CD4-positive, alpha-beta T cell treated with Interleukin-17A for 1 hour (primary cell): ENCODE measurements around the gene ERF.
A peak's percentile ranks its signal among the peaks of the same experiment; 100 is the strongest.

Source experiments
- DNase-seq: peaks from one replicate; pipeline ENCODE4 v3.0.0-alpha.2; 2020

The ERF gene

DNA sequence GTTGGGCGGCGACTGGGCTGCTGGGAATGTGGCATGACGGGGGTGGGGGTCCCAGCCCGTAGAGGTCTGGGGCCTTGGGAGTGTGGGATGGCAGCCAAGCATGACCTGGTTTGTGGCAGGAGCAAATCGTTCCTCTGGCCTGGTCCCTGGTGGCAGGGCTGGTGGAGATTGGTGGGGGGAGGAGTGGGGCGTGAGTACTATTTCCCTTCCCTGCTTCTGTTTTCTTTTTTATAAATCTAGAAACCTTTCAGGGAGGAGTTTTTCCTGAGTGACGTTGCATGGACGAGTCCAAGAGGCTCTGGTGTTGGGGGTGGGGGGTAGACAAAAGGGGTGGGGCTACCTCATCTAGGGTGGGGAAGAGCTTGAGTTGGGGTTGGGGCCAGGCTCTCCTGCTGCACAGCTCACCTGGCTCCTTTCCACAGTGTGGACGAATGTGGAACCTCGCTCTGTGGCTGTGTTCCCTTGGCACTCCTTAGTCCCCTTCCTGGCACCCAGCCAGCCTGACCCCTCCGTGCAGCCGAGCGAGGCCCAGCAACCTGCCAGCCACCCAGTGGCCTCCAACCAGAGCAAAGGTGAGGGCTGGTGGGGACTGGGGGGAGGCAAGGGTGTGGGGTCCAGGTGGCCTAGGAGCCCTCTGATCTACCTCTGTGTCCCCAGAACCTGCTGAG lies 31.6 kb upstream of the ERF start:
- DNase-seq, result no peak

GRCh38 chr19:42285988-42286348 lies 31.0 kb upstream of the ERF start:
- DNase-seq, result no peak

GRCh38 chr19:42285541-42285941 lies 30.6 kb upstream of the ERF start:
- no peak for DNase-seq

GRCh38 chr19:42284591-42285341 lies 29.8 kb upstream of the ERF start:
- DNase-seq, result no peak

DNA sequence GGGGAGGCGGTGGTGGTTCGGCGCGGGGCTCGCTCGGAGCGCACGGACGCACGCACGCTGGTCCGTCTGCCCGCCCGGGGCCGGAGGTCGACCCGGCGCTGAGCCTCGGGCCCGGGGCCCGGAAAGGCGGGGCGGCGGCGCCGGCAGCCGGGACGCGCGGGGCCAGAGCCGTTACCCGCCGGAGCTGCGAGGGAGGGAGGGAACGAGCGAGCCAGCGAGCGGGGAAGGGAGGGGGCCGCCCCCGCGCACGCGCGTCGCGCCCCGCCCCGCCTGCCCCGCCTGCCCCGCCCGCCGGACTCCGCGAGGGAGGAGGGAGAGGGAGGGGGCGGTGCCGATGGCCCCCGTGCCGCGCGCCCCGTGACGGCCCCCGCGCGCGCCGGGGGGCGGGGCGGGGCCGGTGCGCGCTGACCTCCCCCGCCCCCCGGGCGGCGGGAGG lies 29.2 kb upstream of the ERF start:
- peak; percentile 91 for DNase-seq

DNA sequence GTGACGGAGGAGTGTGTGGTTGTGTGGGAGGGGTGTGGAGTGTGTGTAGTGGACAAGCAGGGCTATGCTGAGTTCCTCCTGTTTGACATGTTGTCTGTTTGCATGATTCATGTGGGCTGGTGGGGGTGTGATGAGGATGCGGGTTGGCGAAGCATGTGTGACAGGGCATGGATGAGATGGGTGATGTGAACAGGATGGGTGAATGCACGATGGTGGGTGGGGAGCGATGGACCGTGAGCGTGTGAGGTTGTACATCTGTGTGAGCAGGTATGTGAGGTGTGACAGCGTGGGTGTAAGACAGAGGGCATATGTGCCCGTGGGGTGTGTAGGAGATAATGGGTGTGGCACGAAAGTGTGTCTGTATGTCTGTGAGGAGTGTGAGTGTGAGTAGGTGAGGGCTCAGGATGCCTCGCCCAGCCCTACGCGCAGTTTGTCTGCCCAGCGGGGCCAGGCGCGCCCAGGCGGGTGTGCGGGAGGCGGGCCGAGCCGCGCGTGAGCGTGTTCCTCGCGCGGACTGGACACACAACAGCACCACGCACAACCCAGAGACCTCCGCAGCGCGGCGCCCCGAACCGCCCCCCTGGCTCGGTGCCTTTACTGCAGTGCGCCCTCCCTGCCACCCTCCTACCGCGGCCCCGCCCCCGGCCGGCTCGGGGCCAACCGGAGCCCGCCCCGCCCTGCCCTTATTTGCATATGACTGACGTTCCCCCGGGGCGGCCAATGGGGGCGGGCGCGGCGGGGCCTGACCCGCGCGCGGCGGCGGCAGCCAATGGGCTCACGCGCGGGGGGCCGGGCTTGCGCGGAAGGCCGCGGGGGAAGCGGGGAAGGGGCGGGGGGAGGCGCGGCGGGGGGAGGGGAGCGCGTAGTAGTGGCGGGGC lies 28.5 kb upstream of the ERF start:
- peak; percentile 97 for DNase-seq

- peak; percentile 43 for DNase-seq
Measured at GRCh38 chr19:42282819-42283187, 27.9 kb upstream of the ERF start.

- DNase-seq, result no peak
Measured at GRCh38 chr19:42281827-42282762, 27.2 kb upstream of the ERF start.

DNA sequence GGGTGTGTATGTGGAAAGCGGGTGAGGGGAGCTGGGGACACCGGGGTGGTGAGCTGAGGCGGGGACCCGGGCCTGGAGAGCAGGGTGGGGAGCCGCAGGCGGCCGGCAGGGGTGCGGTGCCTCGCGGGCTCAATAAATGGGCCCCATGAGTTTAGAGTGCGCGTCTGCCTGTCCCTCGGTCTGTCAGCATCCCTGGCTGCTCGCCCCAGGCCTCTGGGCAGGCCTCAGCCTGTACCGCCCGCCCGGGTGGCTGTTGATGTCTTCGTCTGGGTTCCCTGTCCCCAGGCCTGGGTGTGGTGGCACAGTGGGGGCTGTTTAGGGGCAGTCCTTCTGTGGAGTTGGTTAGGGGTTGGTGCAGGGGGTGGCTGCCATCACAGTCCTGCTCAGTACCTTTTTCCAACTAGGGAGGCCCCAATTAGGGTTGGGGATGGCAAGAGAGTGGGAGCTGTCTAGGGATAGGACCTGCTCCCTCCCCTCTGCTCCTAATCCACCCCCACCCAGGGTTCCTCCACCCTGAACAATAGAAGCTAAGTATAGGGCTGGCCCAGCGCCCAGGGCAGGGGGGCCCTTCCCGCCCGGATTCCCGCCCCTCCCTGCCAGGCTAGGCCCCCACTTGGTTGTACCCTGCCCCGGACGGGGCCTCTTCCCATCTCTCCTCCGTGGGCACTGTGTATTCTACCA lies 26.4 kb upstream of the ERF start:
- DNase-seq, result peak; percentile 44

GRCh38 chr19:42280815-42281145 lies 25.9 kb upstream of the ERF start:
- DNase-seq, result no peak

DNA sequence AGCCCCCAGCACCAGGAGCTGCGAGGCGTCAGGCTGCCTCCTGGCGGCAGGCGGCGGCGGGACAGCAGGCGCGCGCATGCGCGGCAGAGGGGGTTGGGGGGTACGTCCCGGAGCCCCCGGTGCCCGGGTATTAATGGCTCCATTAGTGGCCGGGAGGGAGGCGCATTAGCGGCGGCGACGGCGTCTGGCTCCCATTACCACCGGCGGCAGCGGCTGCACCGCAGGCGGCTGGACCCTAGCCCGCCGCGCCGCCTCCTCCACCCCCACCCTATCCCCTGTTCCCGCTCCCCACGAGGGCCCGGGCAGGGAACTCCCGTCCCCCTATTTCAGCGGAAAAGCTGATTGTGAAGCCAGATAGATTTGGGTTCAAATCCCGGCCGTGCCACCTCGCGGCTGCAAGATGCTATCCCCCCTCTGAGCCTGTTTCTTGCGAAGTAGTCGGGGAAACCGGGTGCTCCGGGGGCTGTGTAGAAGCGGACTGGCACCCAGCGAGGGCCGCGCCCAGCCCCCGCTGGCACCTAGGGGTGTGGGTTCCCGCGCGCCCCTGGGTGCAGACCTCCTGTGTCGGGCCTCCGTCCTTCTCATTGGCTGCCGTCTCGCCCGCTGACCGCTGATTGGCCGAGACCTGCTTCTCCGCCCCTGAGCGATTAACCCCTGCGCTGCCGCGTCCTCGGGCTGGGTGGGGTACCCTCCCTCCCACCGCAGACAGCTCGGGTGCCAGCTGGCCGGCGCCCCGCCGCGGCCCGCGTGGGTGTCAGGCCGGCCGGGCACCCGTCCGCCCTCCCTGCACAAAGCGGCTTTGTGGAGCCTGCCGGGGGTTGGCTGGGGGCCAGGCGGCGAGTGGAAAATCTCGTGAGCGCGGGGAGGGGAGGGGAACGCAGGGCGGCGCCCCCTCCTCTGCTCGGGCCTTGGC lies 25.2 kb upstream of the ERF start:
- peak; percentile 92 for DNase-seq

DNA sequence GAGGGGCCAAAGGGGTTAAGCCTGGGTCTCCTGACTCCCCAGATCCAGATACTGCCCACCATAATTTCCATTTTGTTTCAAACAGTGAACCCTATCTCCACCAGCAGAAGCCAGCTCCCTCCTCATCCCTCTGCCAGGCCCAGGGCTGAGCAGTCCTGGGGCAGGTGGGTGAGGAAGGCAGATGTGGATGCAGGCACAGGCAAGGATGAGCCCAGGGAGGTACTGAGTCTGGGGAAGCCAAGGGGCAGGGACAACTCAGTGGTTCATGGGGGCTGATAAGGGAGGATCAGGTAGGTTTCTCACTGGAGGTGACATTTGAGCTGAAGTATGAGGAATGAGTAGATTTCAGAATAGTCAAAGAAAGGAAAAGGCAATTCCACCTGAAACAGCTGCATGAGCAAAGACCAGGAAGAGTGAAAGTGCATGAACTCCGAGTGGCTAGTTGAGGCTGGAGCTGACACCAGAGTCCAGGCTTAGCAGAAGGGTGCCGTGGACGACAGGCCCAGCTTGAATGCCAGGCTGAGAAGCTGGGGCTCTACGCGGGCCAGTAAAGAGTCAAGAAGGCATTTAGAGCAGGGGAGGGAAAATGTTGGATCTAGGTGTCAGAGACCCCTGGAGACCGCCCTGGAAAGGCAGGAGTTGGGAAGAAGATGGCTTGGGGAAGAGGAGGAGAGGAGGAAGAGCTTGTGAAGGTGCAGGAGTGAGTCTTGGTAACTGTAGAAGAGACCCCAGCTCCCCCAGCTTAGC lies 24.4 kb upstream of the ERF start:
- DNase-seq, result no peak

DNA sequence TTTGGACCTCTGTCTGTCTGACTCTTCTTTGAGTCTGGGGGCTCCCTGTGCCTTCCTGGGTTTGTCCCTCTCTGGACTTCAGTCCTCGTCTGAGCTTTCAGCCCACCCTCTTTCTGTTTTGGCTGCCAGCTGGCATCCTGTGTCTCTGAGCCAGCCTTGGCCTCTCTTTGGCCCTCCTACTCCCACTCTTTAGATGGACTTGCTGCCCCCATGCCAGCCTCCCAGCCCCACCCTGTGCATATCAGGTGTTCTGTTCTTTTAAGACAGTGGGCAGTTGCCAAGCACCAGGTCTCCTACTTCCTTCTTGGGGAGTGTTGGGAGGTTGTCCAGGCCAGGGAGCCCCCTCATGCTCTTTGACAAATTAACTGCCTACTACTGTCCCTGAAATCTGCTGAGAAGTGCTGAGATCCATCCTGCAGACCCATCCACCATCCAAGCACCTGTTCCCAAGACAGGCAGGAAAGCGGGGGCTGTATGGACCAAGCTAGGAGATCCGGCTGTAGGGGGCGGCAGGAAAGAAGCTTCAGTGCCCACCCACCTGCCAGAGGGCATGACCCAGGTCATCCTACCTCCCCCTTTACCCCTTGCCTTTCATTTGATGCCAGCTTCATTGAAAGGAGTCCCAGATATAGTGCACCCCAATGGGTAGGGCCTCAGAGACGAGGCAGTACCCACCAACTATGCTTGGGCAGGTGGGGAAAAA lies 23.7 kb upstream of the ERF start:
- DNase-seq, result no peak

DNA sequence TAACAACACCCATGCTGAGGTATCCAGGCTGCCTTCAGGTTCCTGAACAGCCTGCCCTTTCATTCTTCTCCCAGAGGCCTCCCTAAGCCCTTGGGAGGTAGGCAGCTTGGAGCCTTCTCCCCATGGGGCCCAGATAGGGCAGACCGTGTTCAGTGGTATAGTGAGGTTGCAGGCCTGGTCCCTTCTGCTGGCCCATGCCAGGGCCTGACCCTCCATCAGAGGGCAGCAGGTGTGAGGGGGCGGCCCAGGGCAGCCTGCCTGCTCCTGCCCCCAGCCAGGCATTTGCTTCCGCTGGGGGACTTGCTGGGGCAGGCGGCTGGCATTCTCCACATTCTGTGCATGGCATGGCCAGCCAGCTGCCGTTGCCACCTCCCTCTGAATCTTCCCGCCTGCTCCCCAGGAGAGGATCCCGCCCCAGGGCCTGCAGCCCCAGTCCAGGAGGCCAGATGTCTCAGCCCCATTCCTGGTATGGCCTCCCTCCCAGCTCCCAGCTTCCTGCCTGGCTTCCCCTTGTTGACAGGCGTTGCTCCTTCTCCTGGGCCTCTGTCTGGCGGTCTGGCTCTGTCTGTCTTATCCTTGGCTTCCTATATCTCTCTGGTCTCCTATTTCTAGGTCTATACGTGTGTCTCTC lies 23.0 kb upstream of the ERF start:
- no peak for DNase-seq

DNA sequence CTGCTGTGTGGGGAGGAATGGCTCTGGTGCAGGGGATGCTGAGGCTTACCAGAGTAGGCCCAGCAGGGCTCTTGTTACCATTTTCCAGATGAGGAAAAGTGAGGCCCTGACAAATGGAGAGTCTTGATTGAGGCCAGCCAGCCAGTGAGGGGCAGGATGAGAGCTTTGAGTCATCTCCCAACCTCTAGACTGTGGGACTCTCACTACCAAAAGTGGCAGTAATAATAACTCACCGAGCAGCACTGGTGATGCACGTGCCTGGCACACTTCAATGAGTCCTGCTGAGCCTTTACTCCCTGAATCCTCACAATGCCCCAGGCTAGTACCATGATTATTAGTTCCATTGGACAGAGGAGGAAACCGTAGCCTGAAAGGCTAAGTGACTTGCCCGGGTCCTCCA lies 21.9 kb upstream of the ERF start:
- DNase-seq, result no peak

DNA sequence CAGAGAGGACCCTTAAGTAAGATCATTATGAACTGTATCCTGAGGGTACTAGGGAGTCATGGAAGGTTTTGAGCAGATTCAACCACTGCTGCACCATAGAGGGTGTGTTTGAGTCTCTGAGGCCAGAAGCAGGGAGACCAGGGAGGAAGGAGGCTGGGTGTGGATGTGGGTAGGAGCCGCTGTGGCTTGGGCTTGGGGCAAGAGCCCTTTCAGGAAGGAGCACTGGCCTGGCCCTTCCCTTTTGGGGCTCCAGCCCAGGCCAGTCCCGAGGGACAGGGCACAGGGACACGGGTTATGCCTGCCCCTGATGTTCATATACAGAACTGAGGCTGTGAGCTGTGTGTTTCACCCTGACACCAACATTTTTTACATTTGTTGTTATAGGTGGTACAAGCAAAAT lies 21.4 kb upstream of the ERF start:
- no peak for DNase-seq

DNA sequence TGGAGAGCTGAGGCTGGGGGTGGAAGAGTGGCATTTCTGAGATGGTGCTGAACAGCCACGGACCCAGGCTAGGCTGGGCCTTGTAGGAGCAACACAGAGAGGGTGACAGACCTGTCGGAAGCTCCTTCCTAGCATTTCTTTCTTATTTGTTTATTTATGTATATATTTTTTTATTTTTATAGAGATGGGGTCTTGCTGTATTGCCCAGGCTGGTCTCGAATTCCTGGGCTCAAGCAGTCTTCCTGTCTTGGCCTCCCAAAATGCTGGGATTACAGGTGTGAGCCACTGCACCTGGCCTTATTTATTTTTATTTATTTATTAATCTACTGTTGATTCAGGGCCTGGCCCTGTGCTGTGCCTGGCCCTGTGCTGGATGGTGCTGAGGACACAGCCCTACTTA lies 20.6 kb upstream of the ERF start:
- DNase-seq, result no peak

DNA sequence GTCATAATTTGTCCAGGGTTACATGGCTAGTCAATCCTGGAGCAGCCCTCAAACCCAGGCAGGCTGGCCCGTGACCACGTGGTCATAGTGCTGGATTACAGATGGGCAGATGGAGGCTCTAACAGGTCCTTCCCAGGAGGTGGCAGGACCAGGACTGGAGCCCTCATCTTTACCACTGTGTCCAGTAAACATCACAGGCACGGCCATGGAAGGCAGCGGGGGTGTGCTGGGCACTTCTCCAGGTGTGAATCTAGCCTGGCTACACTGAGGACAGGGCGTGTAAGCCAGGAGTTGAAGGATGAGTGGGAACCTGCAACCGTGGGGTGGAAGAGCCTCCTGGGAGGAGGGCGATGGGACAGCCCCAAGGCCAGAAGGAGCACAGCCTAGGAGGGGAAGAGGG lies 20.2 kb upstream of the ERF start:
- DNase-seq, result no peak

DNA sequence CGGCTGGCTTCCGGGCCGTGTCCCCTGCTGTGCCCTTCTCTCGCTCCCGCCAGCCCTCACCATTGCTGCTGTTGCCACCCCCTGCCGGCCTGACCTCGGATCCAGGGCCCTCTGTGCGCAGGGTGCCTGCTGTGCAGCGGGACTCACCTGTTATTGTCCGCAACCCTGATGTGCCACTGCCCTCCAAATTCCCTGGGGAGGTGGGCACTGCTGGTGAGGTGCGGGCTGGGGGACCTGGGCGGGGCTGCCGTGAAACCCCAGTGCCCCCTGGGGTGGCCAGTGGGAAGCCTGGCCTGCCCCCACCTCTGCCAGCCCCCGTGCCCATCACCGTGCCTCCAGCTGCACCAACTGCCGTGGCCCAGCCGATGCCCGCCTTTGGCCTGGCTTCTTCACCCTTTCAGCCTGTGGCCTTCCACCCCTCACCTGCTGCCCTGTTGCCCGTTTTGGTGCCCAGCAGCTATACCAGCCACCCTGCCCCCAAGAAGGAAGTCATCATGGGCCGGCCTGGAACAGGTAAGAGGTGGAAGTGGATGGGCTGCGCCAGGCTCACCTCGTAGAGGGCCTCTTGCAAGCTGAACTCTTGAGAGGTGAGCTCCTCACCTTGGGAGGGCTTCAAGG lies 19.2 kb upstream of the ERF start:
- DNase-seq, result no peak
